Measurements from ENCODE around the gene SPIN1.

GRCh38 chr9:88446728-88447127, 58.5 kb downstream of the SPIN1 start:
- no peak for TF ChIP-seq CTCF (IDR thresholded peaks at IDR 0.05; ENCODE audit: borderline replicate concordance, extremely low read depth, low read length, poor library complexity, severe bottlenecking)
- TF ChIP-seq EZH2 (IDR thresholded peaks at IDR 0.05; ENCODE audit: borderline replicate concordance, low read depth, low read length, severe bottlenecking): no peak
